Left renal pelvis (tissue), 4 donors: ENCODE data around the gene CATSPERB. TPM values are rescaled to one million over a fixed set of nuclear protein-coding genes. Genes with fewer than 3 reads are reported as not detected.

ENCODE experiments used
- polyA plus RNA-seq, 4 donors: library from polyadenylated mRNA; unstranded; fragments of 120-200 nt; gene quantifications; one replicate each; pipeline ENCODE4 v1.2.1, GENCODE V29; 2013; ENCODE audit not compliant: insufficient read length in 4 of 4

CATSPERB gene
- polyA plus RNA-seq, 4 donors, result 0.05 to 1.2 (median 0.50) TPM

Other genes starting within 250 kb of the CATSPERB start
- 100 to 1,000 TPM in 3 of 4 donors, 10 to 100 TPM in 1; 77.8 to 124 (median 119) TPM for gene PPP4R3A, start 221.8 kb downstream of the CATSPERB start, polyA plus RNA-seq
- gene TC2N, start 135.4 kb upstream of the CATSPERB start, polyA plus RNA-seq, result 10 to 100 TPM in 2 of 4 donors, 1 to 10 TPM in 2; 4.2 to 23.9 (median 12.9) TPM
- 100 to 1,000 TPM; 134 to 196 (median 165) TPM for gene FBLN5, start 215.6 kb upstream of the CATSPERB start, polyA plus RNA-seq